C4-2B (cell line): Measurements from ENCODE around the gene BSG.
"Not testable (repeated sequence)": the region's sequence is repeated elsewhere in the genome, so short reads cannot be mapped to it uniquely, and the experiment has no call there.

ENCODE experiments used
- H3K27ac ChIP-seq: fragments of 450-650 bp; 2 replicates; pipeline ENCODE4 v1.5.1; 2017
- ZFX ChIP-seq: fragments of 450-650 bp; IDR thresholded peaks from 2 replicates; pipeline ENCODE4 v1.6.1; 2017
- TF ChIP-seq, protein P1 (sequence below): fragments of 450-650 bp; conservative IDR thresholded peaks from 2 replicates; pipeline ENCODE4 v1.5.1; 2017; ENCODE audit warnings: mild to moderate bottlenecking

Gene BSG

DNA sequence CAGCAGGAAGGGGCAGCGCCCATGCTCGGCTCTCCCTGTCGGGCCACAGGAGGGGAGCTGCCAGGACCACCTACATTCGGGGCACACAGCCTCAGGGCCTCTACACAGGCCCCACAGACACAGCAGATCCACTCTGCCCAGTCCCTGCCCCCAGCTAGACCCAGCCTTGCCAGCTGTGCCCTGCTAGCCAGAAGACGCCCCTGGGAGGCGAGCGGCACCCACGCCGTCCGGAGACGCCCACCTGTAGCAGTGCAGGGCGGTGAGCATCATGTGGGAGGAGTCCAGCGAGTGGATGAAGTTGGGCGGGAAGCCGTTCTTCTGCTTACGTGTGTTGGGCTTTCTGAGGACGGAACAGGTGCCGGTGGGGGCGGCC is 45.8 kb downstream of the BSG start:
- H3K27ac ChIP-seq = no peak overlapping the region
- TF ChIP-seq, protein P1, sequence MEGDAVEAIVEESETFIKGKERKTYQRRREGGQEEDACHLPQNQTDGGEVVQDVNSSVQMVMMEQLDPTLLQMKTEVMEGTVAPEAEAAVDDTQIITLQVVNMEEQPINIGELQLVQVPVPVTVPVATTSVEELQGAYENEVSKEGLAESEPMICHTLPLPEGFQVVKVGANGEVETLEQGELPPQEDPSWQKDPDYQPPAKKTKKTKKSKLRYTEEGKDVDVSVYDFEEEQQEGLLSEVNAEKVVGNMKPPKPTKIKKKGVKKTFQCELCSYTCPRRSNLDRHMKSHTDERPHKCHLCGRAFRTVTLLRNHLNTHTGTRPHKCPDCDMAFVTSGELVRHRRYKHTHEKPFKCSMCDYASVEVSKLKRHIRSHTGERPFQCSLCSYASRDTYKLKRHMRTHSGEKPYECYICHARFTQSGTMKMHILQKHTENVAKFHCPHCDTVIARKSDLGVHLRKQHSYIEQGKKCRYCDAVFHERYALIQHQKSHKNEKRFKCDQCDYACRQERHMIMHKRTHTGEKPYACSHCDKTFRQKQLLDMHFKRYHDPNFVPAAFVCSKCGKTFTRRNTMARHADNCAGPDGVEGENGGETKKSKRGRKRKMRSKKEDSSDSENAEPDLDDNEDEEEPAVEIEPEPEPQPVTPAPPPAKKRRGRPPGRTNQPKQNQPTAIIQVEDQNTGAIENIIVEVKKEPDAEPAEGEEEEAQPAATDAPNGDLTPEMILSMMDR = no peak
- no peak for TF ChIP-seq ZFX

DNA sequence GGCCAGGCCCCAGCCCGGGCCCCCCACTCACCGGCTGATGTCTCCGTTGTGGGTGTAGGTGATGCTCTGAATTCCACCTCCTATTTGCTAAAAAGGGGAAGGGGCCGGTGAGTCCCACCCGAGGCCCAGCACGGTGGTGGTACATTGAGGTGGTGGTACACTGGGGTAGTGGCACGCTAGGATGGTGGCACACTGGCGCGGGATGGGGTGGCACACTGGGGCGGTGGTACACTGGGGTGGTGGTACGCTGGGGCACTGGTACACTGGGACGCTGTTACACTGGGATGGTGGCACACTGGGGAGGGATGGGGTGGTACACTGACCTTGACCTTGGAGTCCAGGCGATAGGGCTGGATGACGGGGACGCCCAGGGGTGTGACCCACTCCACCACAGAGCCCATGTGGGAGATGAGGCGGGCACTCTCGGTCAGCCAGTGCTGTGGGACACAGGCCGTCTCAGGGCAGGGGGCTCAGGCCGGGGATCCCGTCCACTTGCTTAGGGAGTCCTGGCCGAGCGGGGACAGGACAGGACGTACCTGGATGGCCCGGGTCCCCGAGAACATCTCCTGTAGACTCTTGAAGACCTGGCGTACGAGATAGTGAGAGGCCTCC is 46.4 kb downstream of the BSG start:
- no peak overlapping the region for H3K27ac ChIP-seq
- TF ChIP-seq, protein P1 = no peak
- no peak for TF ChIP-seq ZFX

- H3K27ac ChIP-seq = no peak overlapping the region
- TF ChIP-seq ZFX = no peak
Observed at GRCh38 chr19:619286-620002, 47.0 kb downstream of the BSG start.

- no peak overlapping the region for H3K27ac ChIP-seq
- TF ChIP-seq, protein P1 = no peak
Observed at GRCh38 chr19:620166-620862, 47.9 kb downstream of the BSG start.

DNA sequence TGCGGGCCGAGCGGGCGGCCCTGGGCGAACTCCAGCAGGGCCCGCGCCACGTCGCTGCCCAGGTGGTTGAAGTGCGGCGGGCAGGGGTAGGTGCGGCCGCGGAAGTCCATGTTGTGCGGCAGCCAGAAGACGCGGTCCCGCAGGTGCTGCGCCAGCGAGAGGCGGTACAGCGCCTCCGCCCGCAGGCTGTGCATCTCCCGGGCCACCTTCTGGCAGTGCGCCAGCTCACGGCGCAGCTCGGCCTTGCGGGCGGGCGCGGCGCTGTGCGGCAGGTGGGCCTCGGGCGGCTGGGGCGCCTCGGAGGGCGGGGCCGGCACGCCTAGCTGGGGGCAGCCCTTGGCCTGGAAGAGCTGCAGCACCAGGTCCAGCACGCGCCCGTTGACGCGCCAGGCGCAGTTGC is 48.8 kb downstream of the BSG start:
- not testable (repeated sequence) for H3K27ac ChIP-seq

DNA sequence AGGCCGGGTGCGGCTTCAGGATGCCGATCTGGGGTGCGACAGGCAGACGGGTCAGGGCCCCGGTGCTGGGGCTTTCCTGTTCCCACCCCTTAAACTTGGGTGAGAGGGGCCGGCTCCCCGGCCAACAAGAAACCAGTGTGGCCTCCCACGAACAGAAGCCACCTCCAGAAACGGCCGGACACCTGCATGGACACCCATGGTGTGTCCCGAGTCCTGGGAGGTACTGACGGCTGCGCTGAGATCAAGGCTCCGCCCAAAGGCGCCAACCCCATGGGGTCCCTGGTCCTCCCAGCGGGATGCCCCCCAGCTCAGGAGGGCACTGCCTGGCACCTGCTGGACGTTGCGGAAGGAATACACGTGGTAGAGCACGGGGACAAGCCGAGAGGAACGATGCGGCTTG is 49.4 kb downstream of the BSG start:
- no peak for TF ChIP-seq ZFX
- TF ChIP-seq, protein P1 = no peak
- no peak overlapping the region for H3K27ac ChIP-seq

- no peak overlapping the region for H3K27ac ChIP-seq
- TF ChIP-seq, protein P1 = no peak
- TF ChIP-seq ZFX = no peak
Observed at GRCh38 chr19:622666-623065, 50.3 kb downstream of the BSG start.

DNA sequence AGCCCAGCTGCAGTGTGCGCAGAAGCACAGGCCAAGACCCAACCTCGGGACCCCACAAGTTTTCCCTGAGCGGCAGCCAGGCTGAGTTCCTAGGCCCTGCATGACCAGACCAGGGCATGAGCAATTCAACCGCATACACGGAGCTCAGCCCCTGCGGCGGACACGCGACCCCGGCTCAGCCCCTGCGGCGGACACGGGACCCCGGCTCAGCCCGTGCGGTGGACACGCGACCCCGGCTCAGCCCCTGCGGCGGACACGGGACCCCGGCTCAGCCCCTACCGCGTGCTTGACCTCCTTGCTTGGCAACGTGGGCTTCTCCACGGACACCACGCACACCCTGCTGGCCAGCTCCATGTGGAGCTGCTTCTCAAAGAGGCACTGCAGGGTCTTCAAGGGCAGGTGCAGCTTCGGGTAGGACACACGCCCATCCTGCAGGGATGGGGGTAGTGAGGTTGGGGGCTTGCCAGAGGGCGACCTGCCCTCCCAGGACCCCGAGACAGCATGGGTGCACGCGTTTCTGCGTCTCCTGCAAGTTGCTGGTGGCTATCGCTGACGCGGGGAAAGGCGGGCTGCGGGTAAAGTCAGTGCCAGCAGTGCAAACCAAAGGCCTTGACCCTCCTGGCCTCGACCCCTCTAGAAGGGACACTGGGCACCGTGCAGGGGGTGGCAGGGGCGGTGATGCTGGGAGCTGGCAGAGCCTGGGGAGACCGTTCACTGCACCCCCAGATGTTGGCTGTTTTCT is 51.0 kb downstream of the BSG start:
- no peak for TF ChIP-seq ZFX
- H3K27ac ChIP-seq = no peak overlapping the region
